ENCODE results near the gene P3H2.
"Not testable (repeated sequence)": the region's sequence is repeated elsewhere in the genome, so short reads cannot be mapped to it uniquely, and the experiment has no call there.

Gene P3H2

GRCh38 chr3:189981668-189982067 lies 139.0 kb downstream of the P3H2 start:
- DNase-seq, result no peak

- DNase-seq, result no peak
Observed at GRCh38 chr3:189978753-189979152, 141.9 kb downstream of the P3H2 start.

- DNase-seq, result no peak
Observed at GRCh38 chr3:189977174-189977573, 143.5 kb downstream of the P3H2 start.

GRCh38 chr3:189975391-189975990 lies 145.2 kb downstream of the P3H2 start:
- DNase-seq, result no peak

- no peak for DNase-seq
Observed at GRCh38 chr3:189974359-189974758, 146.3 kb downstream of the P3H2 start.

GRCh38 chr3:189967254-189967865 lies 153.3 kb downstream of the P3H2 start:
- peak; percentile 44 to 46 for DNase-seq

GRCh38 chr3:189966843-189967242 lies 153.9 kb downstream of the P3H2 start:
- no peak for DNase-seq

GRCh38 chr3:189964623-189965332 lies 155.9 kb downstream of the P3H2 start:
- no peak for DNase-seq

GRCh38 chr3:189962466-189962865 lies 158.2 kb downstream of the P3H2 start:
- no peak for DNase-seq

GRCh38 chr3:189961522-189962161 lies 159.1 kb downstream of the P3H2 start:
- peak; percentile 70 to 74 for DNase-seq

- DNase-seq, result not testable (repeated sequence)
Observed at GRCh38 chr3:189961086-189961485, 159.6 kb downstream of the P3H2 start.

GRCh38 chr3:189954733-189955665 lies 165.7 kb downstream of the P3H2 start:
- no peak for DNase-seq

- DNase-seq, result no peak
Observed at GRCh38 chr3:189953551-189953950, 167.1 kb downstream of the P3H2 start.

GRCh38 chr3:189952272-189952671 lies 168.4 kb downstream of the P3H2 start:
- DNase-seq, result no peak

- no peak for DNase-seq
Observed at GRCh38 chr3:189950258-189950657, 170.4 kb downstream of the P3H2 start.

GRCh38 chr3:189949580-189949979 lies 171.1 kb downstream of the P3H2 start:
- DNase-seq, result no peak

GRCh38 chr3:189948724-189949045 lies 172.0 kb downstream of the P3H2 start:
- no peak for DNase-seq

- no peak for DNase-seq
Observed at GRCh38 chr3:189947948-189948723, 172.6 kb downstream of the P3H2 start.

- no peak for DNase-seq
Observed at GRCh38 chr3:189947068-189947467, 173.6 kb downstream of the P3H2 start.

GRCh38 chr3:189945935-189946709 lies 174.6 kb downstream of the P3H2 start:
- DNase-seq, result no peak

Data from inflammatory macrophage (primary cell).